Heart right ventricle (tissue), 16 donors: ENCODE data around the gene ZNRF1. TPM values are rescaled to one million over a fixed set of nuclear protein-coding genes. Genes with fewer than 3 reads are reported as not detected.

Experiments
- ATAC-seq, 8 donors: fragments of 200-7000 bp; cut with Tn5 transposase; one replicate each; pipeline ENCODE4 v1.9.1; 2020; ENCODE audit warnings: mild to moderate bottlenecking in 8 of 8, moderate library complexity in 8 of 8, moderate number of reproducible peaks in 1 of 8
- DNase-seq, 2 donors: peaks; one replicate each; pipeline ENCODE4 v3.0.0-alpha.2; 2020
- H3K27ac ChIP-seq, 10 donors: fragments of 200-600 bp; sonication (generic) in 2 of 10; one replicate each; pipeline versions ENCODE4 v1.5.0 to v1.8.0; 2020 to 2022; ENCODE audit warnings: mild to moderate bottlenecking in 3 of 10
- H3K27me3 ChIP-seq, 7 donors: fragments of 200-600 bp; one replicate each; pipeline ENCODE4 v1.8.0; 2021 to 2022; ENCODE audit warnings: mild to moderate bottlenecking in 2 of 7
- H3K36me3 ChIP-seq, 9 donors: fragments of 200-600 bp; sonication (generic) in 1 of 9; one replicate each; pipeline versions ENCODE4 v1.5.0 to v1.8.0; 2020 to 2022; ENCODE audit warnings: mild to moderate bottlenecking in 2 of 9
- H3K4me1 ChIP-seq, 9 donors: fragments of 200-600 bp; sonication (generic) in 1 of 9; one replicate each; pipeline versions ENCODE4 v1.5.0 to v1.8.0; 2020 to 2022; ENCODE audit warnings: mild to moderate bottlenecking in 4 of 9
- H3K4me3 ChIP-seq, 10 donors: fragments of 200-600 bp; sonication (generic) in 2 of 10; one replicate each; pipeline versions ENCODE4 v1.5.0 to v1.8.0; 2020 to 2022; ENCODE audit warnings: mild to moderate bottlenecking in 7 of 10, moderate library complexity in 2 of 10
- H3K9me3 ChIP-seq, 11 donors: fragments of 200-600 bp in 10 of 11; sonication (generic) in 2 of 11; one replicate each; pipeline versions ENCODE4 v1.5.0 to v1.8.0; 2013 to 2022; ENCODE audit warnings: mild to moderate bottlenecking in 2 of 11, control low read depth in 1 of 11, moderate library complexity in 1 of 11
- WGBS, 2 donors: extraction: QIAGEN DNeasy Blood & Tissue Kit; methylation state at CpG; one replicate each; pipeline ENCODE4 v1.1.7; 2013; ENCODE audit warnings: inconsistent platforms in 1 of 2; 5-methylcytosine and 5-hydroxymethylcytosine counted together
- intact Hi-C, 10 donors: fragments of 100-400 bp; cut with DNase I; formaldehyde crosslinking; loops; one replicate each; pipeline versions ENCODE4 v1.11.1 to v1.14.2; 2022
- polyA plus RNA-seq, 2 donors: library from polyadenylated mRNA; stranded (reverse); fragments of 200-250 nt; gene quantifications; one replicate each; pipeline ENCODE4 v1.2.3, GENCODE V29; 2013
- total RNA-seq, 10 donors: library from RNA; stranded (reverse); fragmentation: NEBNext Ultra II Directional in 3 of 10; extraction: Animal tissue kit (Norgen Biotek cat#: 25700) in 3 of 10; gene quantifications; one replicate each; pipeline versions ENCODE4 v1.2.1 to v1.2.4, GENCODE V29; 2021 to 2023
- TF ChIP-seq, protein P1 (sequence below), 9 donors: fragments of 200-600 bp; sonication (generic) in 2 of 9; IDR thresholded peaks; one replicate each; pipeline versions ENCODE4 v1.5.0 to v1.8.0; 2021 to 2022; ENCODE audit warnings: antibody characterized with exemption in 9 of 9, mild to moderate bottlenecking in 5 of 9, moderate library complexity in 1 of 9
- donor health status: Arrhythmogenic right ventricular cardiomyopathy.
- donor health status: ischemic (EF 13 %, LVEDD 7.1; RV severe dilation, severe dysfunction).
- donor health status: healthy with polysubstance abuse.
- donor health status: DM: no; HTN: yes; CAD: no.
- donor health status: DM: no; HTN: no; CAD: no.
- donor health status: ischemic (EF 25% LVEDD 6.9; RV normal size, moderate dysfunction).
- donor health status: ischemic (EF 25% LVEDD 5.7; RV mildly dilated, moderate dysfunction).
- donor health status: healthy.
- donor health status: DM: yes; HTN: yes; CAD: no.
- donor health status: Ischemic cardiomyopathy.
- donor health status: ischemic (EF 35%, LVEDD 5.7; RV mildly dilated, moderate dysfunction).
- donor health status: nonischemic (EF 11% LVEDD 7.7; RV severe dilation, severe dysfunction).
- donor health status: DM: yes; HTN: yes; CAD: no.
- donor health status: PGD.
- donor health status: ischemic (EF 29% LVEDD 5.4; RV normal size, mild dysfunction).
- donor health status: nonischemic (EF 23%, LVEDD 6.1; RV moderate dilation, normal function).

The ZNRF1 gene
- total and polyA plus RNA-seq, 12 donors, result 13.1 to 30.8 (median 20.8) TPM

DNA sequence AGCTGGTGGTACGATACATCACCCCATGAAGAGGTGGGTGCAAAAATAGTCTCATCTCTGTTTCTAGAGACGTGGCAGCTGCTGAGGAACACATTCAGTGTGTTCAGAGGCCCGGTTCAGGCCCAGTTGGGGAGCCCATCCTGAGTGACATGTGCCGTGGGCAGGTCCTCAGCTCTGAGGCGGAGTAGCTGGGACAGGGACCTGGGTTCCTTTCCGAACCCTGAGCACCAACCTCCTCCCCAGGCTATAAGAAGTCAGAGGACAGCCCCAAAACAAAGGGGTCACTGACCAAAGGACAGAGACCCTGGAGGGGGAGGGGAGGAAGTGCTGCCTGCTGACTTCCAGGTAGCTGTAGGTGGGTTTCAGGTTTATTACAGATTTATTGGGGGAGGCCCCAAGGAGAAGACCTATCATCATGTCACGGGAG, 112.7 kb downstream of the ZNRF1 start:
- no peak for DNase-seq
- TF ChIP-seq, protein P1, sequence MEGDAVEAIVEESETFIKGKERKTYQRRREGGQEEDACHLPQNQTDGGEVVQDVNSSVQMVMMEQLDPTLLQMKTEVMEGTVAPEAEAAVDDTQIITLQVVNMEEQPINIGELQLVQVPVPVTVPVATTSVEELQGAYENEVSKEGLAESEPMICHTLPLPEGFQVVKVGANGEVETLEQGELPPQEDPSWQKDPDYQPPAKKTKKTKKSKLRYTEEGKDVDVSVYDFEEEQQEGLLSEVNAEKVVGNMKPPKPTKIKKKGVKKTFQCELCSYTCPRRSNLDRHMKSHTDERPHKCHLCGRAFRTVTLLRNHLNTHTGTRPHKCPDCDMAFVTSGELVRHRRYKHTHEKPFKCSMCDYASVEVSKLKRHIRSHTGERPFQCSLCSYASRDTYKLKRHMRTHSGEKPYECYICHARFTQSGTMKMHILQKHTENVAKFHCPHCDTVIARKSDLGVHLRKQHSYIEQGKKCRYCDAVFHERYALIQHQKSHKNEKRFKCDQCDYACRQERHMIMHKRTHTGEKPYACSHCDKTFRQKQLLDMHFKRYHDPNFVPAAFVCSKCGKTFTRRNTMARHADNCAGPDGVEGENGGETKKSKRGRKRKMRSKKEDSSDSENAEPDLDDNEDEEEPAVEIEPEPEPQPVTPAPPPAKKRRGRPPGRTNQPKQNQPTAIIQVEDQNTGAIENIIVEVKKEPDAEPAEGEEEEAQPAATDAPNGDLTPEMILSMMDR (IDR thresholded peaks at IDR 0.05), result peak in 5 of 9 donors; percentile 0 to 36 (median 18)
- intact Hi-C loops, result loop anchor here (1.0 to 10.0 kb wide), 8 partner anchors 64 to 407 kb away; partner anchors contain the start of genes ZNRF1 (in 4 of the 10) and MLKL (in 1 of the 10)
- peak in 7 of 8 donors; percentile 1 to 19 (median 2) for ATAC-seq
- Histone ChIP-seq H3K27ac (peak overlapping the region; percentile 31 to 96 (median 86)), H3K4me1 (peaks cover 15 to 92% (median 81%) of the 10 kb centered on the region in 9 donors), H3K36me3 (peaks cover 0 to 21% (median 0%) of the 10 kb centered on the region in 9 donors), H3K9me3 (no peaks in the 10 kb centered on the region), H3K27me3 (peaks cover 0 to 15% (median 0%) of the 10 kb centered on the region in 7 donors), H3K4me3 (peak overlapping the region in 3 of 10 donors; percentile 31 to 39 (median 33))
- 27 to 36% methylated on average over 7 of the region's 7 CpGs for WGBS, 2 donors

DNA sequence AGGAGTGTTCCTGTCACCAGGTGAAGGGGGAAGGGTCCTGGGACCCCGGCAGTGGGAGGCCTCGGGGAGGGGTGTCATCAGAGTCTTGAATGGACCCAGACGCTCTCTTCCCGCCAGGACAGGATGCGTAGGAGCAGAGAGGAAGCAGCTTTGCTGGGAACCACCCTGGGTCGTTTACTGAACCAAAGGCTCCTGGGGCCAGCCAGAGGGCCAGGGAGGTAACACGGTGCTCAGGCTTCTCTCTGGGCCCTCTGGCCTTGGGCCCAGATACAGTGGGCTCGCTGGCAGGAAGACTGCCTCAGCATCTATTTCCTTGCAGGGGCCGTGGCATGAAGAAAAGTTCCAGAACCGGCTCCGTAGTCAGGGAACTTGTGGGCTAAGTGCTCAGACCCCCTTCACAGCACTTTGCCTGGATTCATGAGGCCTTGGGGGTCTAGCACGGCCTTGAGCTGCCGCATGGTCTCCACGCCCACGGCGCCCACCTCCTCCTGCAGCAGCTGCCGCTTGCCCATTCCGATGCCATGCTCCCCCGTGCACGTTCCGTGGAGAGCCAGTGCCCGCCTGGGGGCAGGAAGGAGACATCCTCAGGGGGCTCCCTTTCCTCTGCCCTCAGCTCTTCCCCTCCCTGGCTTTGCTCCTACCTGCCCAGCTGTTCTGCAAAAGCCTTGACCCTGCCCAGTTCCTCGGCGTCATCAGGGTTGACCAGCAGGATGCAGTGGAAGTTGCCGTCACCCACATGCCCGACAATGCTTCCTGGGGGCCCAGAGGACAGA, 113.3 kb downstream of the ZNRF1 start:
- H3K4me1 ChIP-seq, result peaks cover 15 to 91% (median 80%) of the 10 kb centered on the region in 9 donors
- 33 to 48% methylated on average over 26 of the region's 26 CpGs for WGBS, 2 donors
- ATAC-seq, result peak in 5 of 8 donors; percentile 2 to 46 (median 8)
- peak overlapping the region in 2 of 10 donors; percentile 23 to 31 for H3K4me3 ChIP-seq
- no peaks in the 10 kb centered on the region for H3K9me3 ChIP-seq
- DNase-seq, result peak in 1 of 2 donors; percentile 66
- TF ChIP-seq, protein P1 (IDR thresholded peaks at IDR 0.05), result no peak
- H3K36me3 ChIP-seq, result peaks cover 0 to 16% (median 0%) of the 10 kb centered on the region in 9 donors
- intact Hi-C loops, result loop anchor here (1.0 to 10.0 kb wide), 8 partner anchors 65 to 407 kb away; partner anchors contain the start of genes ZNRF1 (in 4 of the 10) and MLKL (in 1 of the 10)
- H3K27ac ChIP-seq, result peak overlapping the region; percentile 31 to 96 (median 86)
- H3K27me3 ChIP-seq, result peaks cover 0 to 15% (median 0%) of the 10 kb centered on the region in 7 donors

DNA sequence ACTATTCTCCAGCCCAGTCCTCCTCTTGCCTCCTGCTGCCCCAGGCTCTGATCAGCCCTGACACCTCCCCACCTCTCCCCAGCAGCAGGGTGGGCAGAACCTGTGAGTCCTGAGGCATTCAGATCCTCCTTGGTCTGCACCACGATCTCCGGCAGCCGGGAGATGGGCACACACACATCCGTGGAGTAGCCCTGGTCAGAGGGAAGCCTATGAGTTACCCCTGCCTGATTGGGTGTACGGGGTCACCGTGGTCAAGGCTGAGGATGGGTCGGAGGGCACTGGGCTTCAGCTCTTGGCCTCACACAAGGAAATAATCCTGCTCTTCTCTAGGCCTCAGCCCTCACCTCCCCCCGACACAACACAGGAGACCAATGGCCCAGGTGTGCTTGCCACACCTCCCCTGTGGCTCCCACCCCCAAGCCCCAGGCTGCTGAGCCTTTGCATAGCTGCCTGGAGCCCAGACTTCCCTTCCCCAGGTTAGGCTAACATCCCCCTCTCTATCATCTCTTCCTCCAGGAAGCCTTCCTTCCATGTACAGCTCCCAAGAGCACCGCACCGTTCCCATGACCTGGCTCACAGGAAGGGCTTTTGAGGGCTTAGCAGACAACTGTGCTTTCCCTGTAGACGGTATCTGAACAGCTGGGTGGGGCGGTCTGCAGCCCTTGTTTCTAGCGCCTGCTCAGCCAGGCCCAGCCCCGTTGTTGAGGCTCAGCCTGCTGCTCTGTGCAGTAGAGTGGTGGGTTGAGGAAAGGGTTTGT, 114.1 kb downstream of the ZNRF1 start:
- peak overlapping the region in 1 of 10 donors; percentile 14 for H3K4me3 ChIP-seq
- H3K36me3 ChIP-seq, result peaks cover 0 to 16% (median 0%) of the 10 kb centered on the region in 9 donors
- intact Hi-C loops, result loop anchor here in 6 of 10 donors (5.0 to 10.0 kb wide), 6 partner anchors 66 to 408 kb away; partner anchors contain the start of gene MLKL (in 1 of the 6)
- no peak for DNase-seq
- peak overlapping the region; percentile 31 to 96 (median 86) for H3K27ac ChIP-seq
- H3K4me1 ChIP-seq, result peaks cover 15 to 86% (median 74%) of the 10 kb centered on the region in 9 donors
- peaks cover 0 to 15% (median 0%) of the 10 kb centered on the region in 7 donors for H3K27me3 ChIP-seq
- no peak for ATAC-seq
- TF ChIP-seq, protein P1 (IDR thresholded peaks at IDR 0.05), result no peak
- H3K9me3 ChIP-seq, result no peaks in the 10 kb centered on the region
- 56 to 67% methylated on average over 13 to 14 of the region's 14 CpGs for WGBS, 2 donors
